Calu3 (cell line): ENCODE measurements around the gene ADCY5. TPM values are rescaled to one million over a fixed set of nuclear protein-coding genes. Genes with fewer than 3 reads are reported as not detected.

Source experiments
- BruUV-seq: library from RNA; stranded (reverse); fragments of 400-500 nt; replicated peaks from 2 replicates; lab custom pipeline; 2021; lab: Mats Ljungman, UMichigan
- CTCF ChIA-PET: fragments of 300-600 bp; sonication (Branson Sonifier 250); formaldehyde crosslinking; loops from one replicate; lab custom pipeline; 2022; ENCODE audit warnings: antibody characterized with exemption; lab: Charles Lee
- DNase-seq: peaks from one replicate; pipeline ENCODE4 v3.0.0; 2022
- H3K27ac Mint-ChIP-seq: one replicate; pipeline ENCODE4 v1.8.0; 2022; ENCODE audit warnings: mixed read lengths; ENCODE audit not compliant: unreplicated experiment
- H3K27me3 Mint-ChIP-seq: one replicate; pipeline ENCODE4 v1.8.0; 2022; ENCODE audit warnings: mixed read lengths; ENCODE audit not compliant: unreplicated experiment
- H3K36me3 Mint-ChIP-seq: one replicate; pipeline ENCODE4 v1.8.0; 2022; ENCODE audit warnings: mild to moderate bottlenecking, moderate library complexity, mixed read lengths; ENCODE audit not compliant: insufficient read depth, unreplicated experiment
- H3K4me1 Mint-ChIP-seq: one replicate; pipeline ENCODE4 v1.8.0; 2022; ENCODE audit warnings: mild to moderate bottlenecking, low read depth, mixed read lengths; ENCODE audit not compliant: unreplicated experiment
- H3K4me3 Mint-ChIP-seq: one replicate; pipeline ENCODE4 v1.8.0; 2022; ENCODE audit warnings: mild to moderate bottlenecking, low read depth, moderate library complexity, mixed read lengths; ENCODE audit not compliant: unreplicated experiment
- H3K9me3 Mint-ChIP-seq: one replicate; pipeline ENCODE4 v1.8.0; 2022; ENCODE audit warnings: low read depth, mixed read lengths; ENCODE audit not compliant: unreplicated experiment
- intact Hi-C: fragments of 100-400 bp; cut with micrococcal nuclease; formaldehyde crosslinking; loops from one replicate; pipeline ENCODE4 v1.10.0; 2022; ENCODE audit not compliant: unreplicated experiment
- total RNA-seq: library from RNA; stranded (reverse); gene quantifications from 2 replicates; pipeline ENCODE4 v1.2.3, GENCODE V29; 2022
- TF ChIP-seq, protein P1 (sequence below): fragments of 200-600 bp; IDR thresholded peaks from one replicate; pipeline ENCODE4 v1.8.0; 2022; ENCODE audit warnings: antibody characterized with exemption; ENCODE audit not compliant: unreplicated experiment

Gene ADCY5
- total RNA-seq, 1 experiment from 2014 or later: 2.5 TPM

DNA sequence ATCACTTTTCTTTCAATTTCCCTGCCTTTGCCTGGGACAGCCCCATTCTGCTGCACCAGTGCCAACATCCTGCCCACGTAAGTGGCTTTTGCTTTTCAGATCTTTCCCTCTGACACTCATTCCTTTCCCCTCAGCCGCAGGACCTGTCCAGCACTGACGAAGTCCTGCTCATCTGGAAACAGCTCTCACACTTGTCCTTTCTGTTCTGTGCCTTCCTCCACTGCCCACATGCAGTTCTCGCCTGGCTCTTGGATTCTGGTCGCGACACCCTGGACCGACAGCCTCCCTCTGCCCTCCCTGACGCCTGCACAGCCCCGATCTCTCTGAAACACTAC, 99.7 kb downstream of the ADCY5 start:
- no peak for DNase-seq
- no TSS peak for BruUV-seq
- Mint-ChIP-seq H3K4me1 (no peaks in the 10 kb centered on the region), H3K27me3 (peaks cover 74% of the 10 kb centered on the region), H3K27ac (no peak overlapping the region), H3K9me3 (peaks cover 2% of the 10 kb centered on the region), H3K36me3 (no peaks in the 10 kb centered on the region), H3K4me3 (no peak overlapping the region)
- TF ChIP-seq, protein P1, sequence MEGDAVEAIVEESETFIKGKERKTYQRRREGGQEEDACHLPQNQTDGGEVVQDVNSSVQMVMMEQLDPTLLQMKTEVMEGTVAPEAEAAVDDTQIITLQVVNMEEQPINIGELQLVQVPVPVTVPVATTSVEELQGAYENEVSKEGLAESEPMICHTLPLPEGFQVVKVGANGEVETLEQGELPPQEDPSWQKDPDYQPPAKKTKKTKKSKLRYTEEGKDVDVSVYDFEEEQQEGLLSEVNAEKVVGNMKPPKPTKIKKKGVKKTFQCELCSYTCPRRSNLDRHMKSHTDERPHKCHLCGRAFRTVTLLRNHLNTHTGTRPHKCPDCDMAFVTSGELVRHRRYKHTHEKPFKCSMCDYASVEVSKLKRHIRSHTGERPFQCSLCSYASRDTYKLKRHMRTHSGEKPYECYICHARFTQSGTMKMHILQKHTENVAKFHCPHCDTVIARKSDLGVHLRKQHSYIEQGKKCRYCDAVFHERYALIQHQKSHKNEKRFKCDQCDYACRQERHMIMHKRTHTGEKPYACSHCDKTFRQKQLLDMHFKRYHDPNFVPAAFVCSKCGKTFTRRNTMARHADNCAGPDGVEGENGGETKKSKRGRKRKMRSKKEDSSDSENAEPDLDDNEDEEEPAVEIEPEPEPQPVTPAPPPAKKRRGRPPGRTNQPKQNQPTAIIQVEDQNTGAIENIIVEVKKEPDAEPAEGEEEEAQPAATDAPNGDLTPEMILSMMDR: no peak
- intact Hi-C loops: loop anchor here (5.0 kb wide), 1 partner anchor 138 kb away; no protein-coding TSS in a partner anchor
- CTCF ChIA-PET: no interaction called here

GRCh38 chr3:123348471-123349200, 100.3 kb downstream of the ADCY5 start:
- CTCF ChIA-PET: no interaction called here
- DNase-seq: no peak
- no TSS peak for BruUV-seq
- Mint-ChIP-seq H3K27ac (no peak overlapping the region), H3K27me3 (peaks cover 71% of the 10 kb centered on the region), H3K36me3 (no peaks in the 10 kb centered on the region), H3K4me1 (no peaks in the 10 kb centered on the region), H3K9me3 (no peaks in the 10 kb centered on the region), H3K4me3 (no peak overlapping the region)
- intact Hi-C loops: loop anchor here (5.0 kb wide), 1 partner anchor 139 kb away; no protein-coding TSS in a partner anchor
- TF ChIP-seq, protein P1: no peak

GRCh38 chr3:123347691-123348264, 101.1 kb downstream of the ADCY5 start:
- Mint-ChIP-seq H3K9me3 (no peaks in the 10 kb centered on the region), H3K36me3 (no peaks in the 10 kb centered on the region), H3K27ac (no peak overlapping the region), H3K4me1 (no peaks in the 10 kb centered on the region), H3K27me3 (peaks cover 63% of the 10 kb centered on the region), H3K4me3 (no peak overlapping the region)
- BruUV-seq: no TSS peak
- DNase-seq: no peak
- CTCF ChIA-PET: no interaction called here
- TF ChIP-seq, protein P1: no peak
- intact Hi-C loops: loop anchor here (5.0 kb wide), 1 partner anchor 140 kb away; no protein-coding TSS in a partner anchor

DNA sequence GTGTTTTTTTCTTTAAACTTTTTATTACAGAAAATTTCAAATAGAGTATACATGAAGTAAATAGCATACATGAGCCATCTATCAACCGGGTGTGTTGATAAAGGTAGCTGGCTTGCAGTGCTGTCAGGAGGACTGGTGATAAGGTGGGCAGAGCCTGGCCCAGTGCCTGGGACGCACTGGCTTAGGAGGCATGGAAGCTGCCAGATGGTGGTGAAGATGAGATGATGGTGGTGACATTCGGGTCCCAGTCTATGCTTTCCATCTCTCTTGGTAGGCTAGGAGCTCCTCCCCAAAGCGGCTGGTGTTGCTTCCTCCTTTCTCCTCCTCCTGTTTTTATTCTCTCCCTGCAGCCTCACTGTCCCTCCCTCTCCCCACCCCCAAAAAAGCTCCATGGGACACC, 101.7 kb downstream of the ADCY5 start:
- intact Hi-C loops: loop anchor here (5.0 kb wide), 1 partner anchor 140 kb away; no protein-coding TSS in a partner anchor
- DNase-seq: no peak
- Mint-ChIP-seq H3K27me3 (peaks cover 63% of the 10 kb centered on the region), H3K27ac (no peak overlapping the region), H3K9me3 (no peaks in the 10 kb centered on the region), H3K36me3 (no peaks in the 10 kb centered on the region), H3K4me1 (no peaks in the 10 kb centered on the region), H3K4me3 (no peak overlapping the region)
- TF ChIP-seq, protein P1: no peak
- CTCF ChIA-PET: no interaction called here
- no TSS peak for BruUV-seq
